GM10266 (cell line): ENCODE measurements around the gene TDRD3.

ENCODE experiments used
- DNase-seq: peaks from one replicate; pipeline ENCODE4 v3.0.0; 2012; ENCODE audit errors: extremely low spot score
- TF ChIP-seq, protein P1 (sequence below): IDR thresholded peaks from 2 replicates; pipeline ENCODE4 v1.5.1; 2012; ENCODE audit warnings: mild to moderate bottlenecking, low read depth; ENCODE audit not compliant: control insufficient read depth, insufficient read depth; ENCODE audit errors: missing control alignments

TDRD3 gene

DNA sequence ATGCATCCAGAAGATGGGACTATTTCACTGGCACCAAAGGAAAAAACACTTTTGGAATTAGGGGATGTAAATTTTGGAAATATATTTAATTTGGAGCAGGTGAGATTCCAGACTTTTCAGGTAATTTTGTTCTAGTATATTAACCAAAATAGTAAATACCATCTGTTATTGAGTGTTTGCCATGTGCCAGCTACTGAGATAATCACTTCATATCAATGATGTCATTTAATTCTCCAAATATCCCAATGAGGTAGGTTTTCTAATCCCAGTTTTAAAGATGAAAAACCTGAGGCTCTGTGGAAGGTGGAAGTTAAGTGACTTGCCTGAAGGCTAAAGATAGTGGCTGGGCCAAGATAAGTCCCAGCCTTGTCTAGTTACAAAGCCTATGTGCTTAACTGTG lies 95.2 kb downstream of the TDRD3 start:
- TF ChIP-seq, protein P1, sequence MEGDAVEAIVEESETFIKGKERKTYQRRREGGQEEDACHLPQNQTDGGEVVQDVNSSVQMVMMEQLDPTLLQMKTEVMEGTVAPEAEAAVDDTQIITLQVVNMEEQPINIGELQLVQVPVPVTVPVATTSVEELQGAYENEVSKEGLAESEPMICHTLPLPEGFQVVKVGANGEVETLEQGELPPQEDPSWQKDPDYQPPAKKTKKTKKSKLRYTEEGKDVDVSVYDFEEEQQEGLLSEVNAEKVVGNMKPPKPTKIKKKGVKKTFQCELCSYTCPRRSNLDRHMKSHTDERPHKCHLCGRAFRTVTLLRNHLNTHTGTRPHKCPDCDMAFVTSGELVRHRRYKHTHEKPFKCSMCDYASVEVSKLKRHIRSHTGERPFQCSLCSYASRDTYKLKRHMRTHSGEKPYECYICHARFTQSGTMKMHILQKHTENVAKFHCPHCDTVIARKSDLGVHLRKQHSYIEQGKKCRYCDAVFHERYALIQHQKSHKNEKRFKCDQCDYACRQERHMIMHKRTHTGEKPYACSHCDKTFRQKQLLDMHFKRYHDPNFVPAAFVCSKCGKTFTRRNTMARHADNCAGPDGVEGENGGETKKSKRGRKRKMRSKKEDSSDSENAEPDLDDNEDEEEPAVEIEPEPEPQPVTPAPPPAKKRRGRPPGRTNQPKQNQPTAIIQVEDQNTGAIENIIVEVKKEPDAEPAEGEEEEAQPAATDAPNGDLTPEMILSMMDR: no peak
- no peak for DNase-seq

DNA sequence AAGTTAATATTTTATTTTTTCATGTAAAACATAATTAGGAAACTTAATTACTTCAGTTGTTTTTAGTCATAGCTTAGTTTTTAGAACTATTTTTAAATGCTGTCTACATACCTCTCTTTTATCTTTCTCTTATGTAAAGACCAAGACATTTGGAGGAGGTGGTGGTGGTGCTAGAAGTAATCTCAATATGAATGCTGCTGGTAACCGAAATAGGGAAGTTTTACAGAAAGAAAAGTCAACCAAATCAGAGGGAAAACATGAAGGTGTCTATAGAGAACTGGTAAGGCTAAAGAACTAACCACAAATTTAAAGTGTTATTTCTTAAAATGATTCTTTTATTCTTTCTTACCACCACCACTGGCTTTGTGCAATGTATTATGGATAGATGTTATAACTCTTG lies 97.3 kb downstream of the TDRD3 start:
- no peak for DNase-seq
- TF ChIP-seq, protein P1: no peak

DNA sequence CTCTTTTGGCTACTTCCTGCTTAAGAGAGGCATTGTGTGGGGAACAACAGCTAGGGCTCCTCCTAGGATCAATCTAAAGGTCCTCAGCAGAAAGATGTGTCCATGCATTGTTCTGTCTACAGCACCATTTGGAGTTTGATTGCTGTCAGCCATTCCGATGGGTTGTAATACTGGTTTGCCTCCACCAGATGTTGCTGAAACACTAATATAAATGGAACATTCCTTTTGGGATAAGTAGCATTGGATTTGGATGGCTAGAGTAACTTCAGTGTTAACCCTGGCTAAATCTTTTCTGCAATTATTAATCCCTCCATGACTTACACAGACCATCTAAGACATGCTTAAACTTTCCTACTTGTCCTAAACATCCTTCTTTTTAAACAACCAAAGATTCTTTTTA lies 104.2 kb downstream of the TDRD3 start:
- TF ChIP-seq, protein P1: no peak
- no peak for DNase-seq

DNA sequence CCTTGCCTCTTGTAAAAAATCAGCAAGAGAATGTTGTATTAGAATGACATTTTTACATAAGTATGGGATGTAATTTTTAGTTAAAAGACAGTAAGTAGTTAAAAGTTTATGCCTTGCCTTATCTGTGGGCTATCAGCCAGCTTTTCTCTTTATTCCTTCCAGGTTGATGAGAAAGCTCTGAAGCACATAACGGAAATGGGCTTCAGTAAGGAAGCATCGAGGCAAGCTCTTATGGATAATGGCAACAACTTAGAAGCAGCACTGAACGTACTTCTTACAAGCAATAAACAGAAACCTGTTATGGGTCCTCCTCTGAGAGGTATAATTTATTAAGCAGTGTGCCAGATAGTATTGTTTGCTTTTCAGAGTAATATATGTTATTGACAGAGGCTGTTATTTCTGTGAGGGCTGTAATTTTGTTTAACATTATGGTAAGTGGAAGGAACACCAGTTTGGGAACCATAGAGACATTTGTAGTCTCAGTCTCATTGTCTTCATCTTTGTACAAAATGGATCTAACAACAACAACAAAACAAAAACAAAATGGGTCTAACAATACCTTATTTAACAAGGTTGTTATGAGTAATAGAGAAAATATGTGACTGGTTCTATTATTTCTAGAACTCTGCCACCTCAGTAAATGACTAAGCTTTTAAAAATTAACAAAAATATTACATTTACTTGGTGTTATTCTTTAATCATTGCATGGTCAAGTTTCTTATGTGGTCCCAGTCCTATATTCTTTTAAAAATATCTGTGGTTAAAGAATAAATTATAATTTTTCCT lies 112.8 kb downstream of the TDRD3 start:
- TF ChIP-seq, protein P1: no peak
- no peak for DNase-seq

DNA sequence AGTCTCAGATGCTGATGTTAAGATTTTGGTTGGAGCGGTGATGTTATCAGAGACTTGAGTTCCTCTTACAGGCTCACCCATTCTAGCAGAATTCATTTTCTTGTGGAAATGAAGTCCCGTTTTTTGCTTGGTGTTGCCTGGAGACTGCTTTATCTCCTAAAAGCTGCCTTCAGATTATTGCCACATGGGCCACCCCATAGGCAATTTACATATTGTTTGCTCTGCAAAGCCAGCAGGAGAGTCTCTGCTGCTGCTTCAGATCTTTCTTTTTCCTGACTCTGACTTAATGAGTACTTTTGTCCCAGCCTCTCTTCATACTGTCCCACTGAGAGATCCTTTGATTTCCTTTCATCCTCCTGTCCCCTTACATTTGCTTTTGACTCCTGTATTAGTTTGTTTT lies 114.6 kb downstream of the TDRD3 start:
- DNase-seq: no peak
- TF ChIP-seq, protein P1: no peak

DNA sequence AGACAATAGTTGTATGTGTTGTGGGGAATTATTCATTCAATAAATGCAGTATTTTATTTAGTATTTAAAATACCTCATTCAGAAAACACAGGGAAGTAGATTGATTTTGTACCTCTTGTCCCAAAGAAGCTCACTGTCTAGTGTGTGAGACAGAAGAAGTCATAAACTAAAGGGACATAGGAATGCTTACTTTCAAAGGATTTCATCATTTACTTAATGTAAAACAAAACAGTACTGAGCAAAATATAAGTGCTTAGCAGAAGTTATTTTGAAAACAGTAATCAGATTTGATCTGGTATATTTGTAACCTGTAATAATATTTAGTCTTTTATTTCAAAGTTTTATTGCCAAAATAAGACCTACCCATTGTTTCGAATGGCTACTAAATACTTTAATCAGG lies 117.9 kb downstream of the TDRD3 start:
- no peak for DNase-seq

DNA sequence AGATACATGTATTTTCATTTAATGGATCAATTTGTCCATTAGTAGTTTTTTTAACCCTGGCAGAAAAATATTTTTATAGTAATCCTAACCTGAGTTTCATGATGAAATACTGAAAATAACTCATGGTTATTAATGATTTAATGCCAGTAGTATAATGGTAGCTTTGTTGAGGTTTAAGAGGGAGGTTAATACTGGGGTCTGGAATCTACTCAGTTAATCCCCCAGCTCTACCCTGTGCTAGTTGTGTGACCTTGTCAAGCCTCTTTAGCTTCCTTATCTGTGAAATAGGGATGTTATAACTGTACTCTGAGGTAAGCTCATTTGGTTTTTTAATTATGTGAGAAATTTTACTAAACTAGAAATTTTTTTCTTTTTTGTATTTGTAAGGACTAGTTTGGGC lies 122.5 kb downstream of the TDRD3 start:
- TF ChIP-seq, protein P1: no peak
- DNase-seq: no peak

More for the DNA sequence above, 117.9 kb downstream of the TDRD3 start:
- TF ChIP-seq, protein P1: no peak
